GM12878 (cell line): Measurements from ENCODE around the gene TIGD4. TPM values are rescaled to one million over a fixed set of nuclear protein-coding genes. Genes with fewer than 3 reads are reported as not detected.

Experiments used
- ATAC-seq: fragments of 200-7000 bp; cut with Tn5 transposase; 3 replicates; pipeline ENCODE4 v1.9.1; 2020; ENCODE audit warnings: mild to moderate bottlenecking, moderate library complexity
- BruUV-seq: library from RNA; stranded (reverse); fragments of 400-500 nt; replicated peaks from 2 replicates; lab custom pipeline; 2021; lab: Mats Ljungman, UMichigan
- CTCF ChIA-PET: fragments of 300-600 bp; sonication (Branson Sonifier 250); formaldehyde crosslinking; extraction: SDS; loops from one replicate; lab custom pipeline; 2021; ENCODE audit warnings: inconsistent platforms; lab: Yijun Ruan, JAX
- POLR2A ChIA-PET: fragments of 350-600 bp; formaldehyde crosslinking; extraction: SDS; loops from one replicate; lab custom pipeline; 2021; ENCODE audit warnings: inconsistent platforms; lab: Charles Lee
- RAD21 ChIA-PET: fragments of 300-600 bp; sonication (Branson Sonifier 250); formaldehyde crosslinking; loops from one replicate; lab custom pipeline; 2023; ENCODE audit warnings: antibody characterized with exemption; ENCODE audit not compliant: unreplicated experiment; lab: Charles Lee
- SMC1A ChIA-PET: fragments of 300-600 bp; sonication (Branson Sonifier 250); formaldehyde crosslinking; loops from one replicate; lab custom pipeline; 2023; ENCODE audit not compliant: unreplicated experiment, uncharacterized antibody; lab: Charles Lee
- DNase-seq: peaks from one replicate; pipeline ENCODE4 v3.0.0-alpha.2; 2011; ENCODE audit warnings: low read depth, low spot score
- FAIRE-seq: peaks from 3 replicates; lab custom pipeline; 2011; peaks lifted over from hg19 to GRCh38; lab: Jason Lieb, UNC
- H2AFZ ChIP-seq: 2 replicates; pipeline ENCODE4 v1.6.0; 2011; ENCODE audit warnings: low read depth, low read length, control low read depth; ENCODE audit not compliant: control insufficient read depth
- H3K27ac ChIP-seq: 2 replicates; pipeline ENCODE4 v1.5.1; 2011; ENCODE audit warnings: control low read depth; ENCODE audit not compliant: control insufficient read depth, insufficient read depth
- H3K27me3 ChIP-seq, 2 experiments: replicated peaks in 1 of 2; 2 replicates each; pipeline versions ENCODE4 v1.6.0 to v1.6.1; 2011; ENCODE audit warnings: low read length in 1 of 2; ENCODE audit not compliant: control insufficient read depth in 2 of 2, insufficient read depth in 2 of 2
- H3K36me3 ChIP-seq, 2 experiments: 2 replicates each; pipeline ENCODE4 v1.5.1; 2011; ENCODE audit warnings: low read length in 1 of 2; ENCODE audit not compliant: control insufficient read depth in 2 of 2, insufficient read depth in 2 of 2
- H3K4me1 ChIP-seq: 2 replicates; pipeline ENCODE4 v1.6.1; 2011; ENCODE audit warnings: mild to moderate bottlenecking, low read length, moderate library complexity, mixed read lengths; ENCODE audit not compliant: control insufficient read depth, insufficient read depth
- H3K4me2 ChIP-seq: 2 replicates; pipeline ENCODE4 v1.6.0; 2011; ENCODE audit warnings: control low read depth; ENCODE audit not compliant: control insufficient read depth, insufficient read depth
- H3K4me3 ChIP-seq: fragments of 200-600 bp; sonication (generic); 2 replicates; pipeline ENCODE4 v1.5.1; 2016
- H3K79me2 ChIP-seq: 2 replicates; pipeline ENCODE4 v1.6.0; 2011; ENCODE audit warnings: low read length; ENCODE audit not compliant: control insufficient read depth, insufficient read depth
- H3K9ac ChIP-seq: 2 replicates; pipeline ENCODE4 v1.8.0; 2011; ENCODE audit warnings: low read length, control low read depth, mixed read lengths; ENCODE audit not compliant: control insufficient read depth, insufficient read depth
- H3K9me3 ChIP-seq: replicated peaks from 3 replicates; pipeline ENCODE4 v1.5.1; 2011; ENCODE audit warnings: mild to moderate bottlenecking, low read length; ENCODE audit not compliant: control insufficient read depth, insufficient read depth
- H4K20me1 ChIP-seq: 2 replicates; pipeline ENCODE4 v1.6.0; 2011; ENCODE audit not compliant: control insufficient read depth, insufficient read depth
- ASH2L ChIP-seq: fragments of 300-600, 200-600 bp; sonication (generic); IDR thresholded peaks from 2 replicates; pipeline ENCODE4 v1.6.1; 2017; ENCODE audit warnings: low read depth, mild to moderate bottlenecking, borderline replicate concordance
- ATF3 ChIP-seq: IDR thresholded peaks from 2 replicates; pipeline ENCODE4 v1.6.1; 2011; ENCODE audit warnings: low read depth, mild to moderate bottlenecking, low read length, moderate library complexity, borderline replicate concordance; ENCODE audit errors: extremely low read depth
- BCL11A ChIP-seq: IDR thresholded peaks from 2 replicates; pipeline ENCODE4 v1.6.1; 2011; ENCODE audit warnings: low read depth, low read length
- CEBPB ChIP-seq, 2 experiments: fragments of 150-350 bp in 1 of 2; IDR thresholded peaks; 2 replicates each; pipeline ENCODE4 v1.6.1; 2012 to 2014; ENCODE audit warnings: low read depth in 2 of 2, low read length in 2 of 2, borderline replicate concordance in 1 of 2, inconsistent platforms in 1 of 2
- CHD2 ChIP-seq: IDR thresholded peaks from 2 replicates; pipeline ENCODE4 v1.6.1; 2011; ENCODE audit warnings: low read depth, low read length, improper control_type of control experiment, borderline replicate concordance
- EGR1 ChIP-seq, 2 experiments: IDR thresholded peaks; 1 replicate in 1 of 2; 2 replicates in 1 of 2; pipeline ENCODE4 v1.6.1; 2011 to 2012; ENCODE audit warnings: low read depth in 2 of 2, low read length in 2 of 2, borderline replicate concordance in 1 of 2, mild to moderate bottlenecking in 1 of 2, moderate library complexity in 1 of 2
- EP300 ChIP-seq, 2 experiments: fragments of 150-350 bp in 1 of 2; IDR thresholded peaks; 2 replicates each; pipeline ENCODE4 v1.6.1; 2011 to 2012; ENCODE audit warnings: low read depth in 2 of 2, low read length in 2 of 2, borderline replicate concordance in 1 of 2, improper control_type of control experiment in 1 of 2, inconsistent platforms in 1 of 2; ENCODE audit not compliant: control insufficient read depth in 1 of 2
- HDAC6 ChIP-seq: fragments of 200-600 bp; sonication (generic); IDR thresholded peaks from one replicate; pipeline ENCODE4 v1.8.0; 2017; ENCODE audit warnings: antibody characterized with exemption; ENCODE audit not compliant: unreplicated experiment
- HDGF ChIP-seq: fragments of 450-650 bp; IDR thresholded peaks from 2 replicates; pipeline ENCODE4 v1.6.1; 2016; ENCODE audit warnings: antibody characterized with exemption
- MXI1 ChIP-seq: fragments of 150-350 bp; IDR thresholded peaks from 2 replicates; pipeline ENCODE4 v1.6.1; 2011; ENCODE audit warnings: low read depth, mild to moderate bottlenecking, inconsistent platforms, low read length, improper control_type of control experiment
- NFXL1 ChIP-seq: fragments of 450-650 bp; IDR thresholded peaks from 2 replicates; pipeline ENCODE4 v1.6.1; 2017; ENCODE audit warnings: antibody characterized with exemption, mild to moderate bottlenecking, borderline replicate concordance
- NR2C2 ChIP-seq: IDR thresholded peaks from 2 replicates; pipeline ENCODE4 v1.6.1; 2011; ENCODE audit warnings: borderline replicate concordance, low read depth; ENCODE audit not compliant: control insufficient read depth, insufficient read length
- SPI1 ChIP-seq: IDR thresholded peaks from 2 replicates; pipeline ENCODE4 v1.6.1; 2011; ENCODE audit warnings: low read depth, mild to moderate bottlenecking, low read length, moderate library complexity, borderline replicate concordance; ENCODE audit not compliant: insufficient read depth
- ZNF24 ChIP-seq: fragments of 450-650 bp; IDR thresholded peaks from 2 replicates; pipeline ENCODE4 v1.6.1; 2017; ENCODE audit warnings: antibody characterized with exemption, mild to moderate bottlenecking
- ZSCAN29 ChIP-seq: fragments of 450-650 bp; IDR thresholded peaks from 2 replicates; pipeline ENCODE4 v1.6.1; 2017; ENCODE audit warnings: mild to moderate bottlenecking, moderate library complexity
- WGBS: methylation state at CpG from one replicate; pipeline ENCODE4 v1.1.6; 2016; ENCODE audit warnings: low lambda C conversion rate; ENCODE audit not compliant: insufficient replicate concordance, insufficient coverage; ENCODE audit errors: missing lambda C conversion rate; 5-methylcytosine and 5-hydroxymethylcytosine counted together
- in situ Hi-C: fragments of 300-500 bp; cut with MboI; formaldehyde crosslinking; loops from 9 replicates; pipeline ENCODE4 v1.14.3; 2018; ENCODE audit warnings: mixed read lengths
- intact Hi-C: fragments of 100-400 bp; cut with micrococcal nuclease; formaldehyde crosslinking; loops from one replicate; pipeline ENCODE4 v1.14.2; 2022; ENCODE audit not compliant: unreplicated experiment
- polyA plus RNA-seq, 11 experiments: library from polyadenylated mRNA; depleted of rRNA in 4 of 11; unstranded in 6 of 11; stranded (reverse) in 5 of 11; fragments of >200 nt; fragmentation: Nextera tagmentation in 4 of 11; fragmentation: Illumina TruSeq in 1 of 11; extraction: Ambion mirVana in 4 of 11; extraction: Trizol in 1 of 11; gene quantifications; 1 replicate in 1 of 11; 2 replicates in 10 of 11; pipeline versions ENCODE4 v1.2.1 to v1.2.3, GENCODE V29; 2011 to 2016; ENCODE audit warnings: inconsistent platforms in 2 of 11, missing spikeins in 2 of 11, low read depth in 1 of 11
- total RNA-seq, 4 experiments: library from RNA; depleted of rRNA in 3 of 4; stranded (reverse); fragments of >200 nt in 3 of 4; fragmentation: Illumina TruSeq in 1 of 4; extraction: Trizol in 1 of 4; gene quantifications; 2 replicates each; pipeline versions ENCODE4 v1.2.1 to v1.2.3, GENCODE V29; 2013 to 2021
- TF ChIP-seq, protein P1 (sequence below): fragments of 450-650 bp; formaldehyde crosslinking; IDR thresholded peaks from 2 replicates; pipeline ENCODE4 v1.4.0; 2020; ENCODE audit warnings: mild to moderate bottlenecking, moderate library complexity
- TF ChIP-seq, protein P2 (sequence below): IDR thresholded peaks from 2 replicates; pipeline ENCODE4 v1.6.1; 2011; ENCODE audit warnings: mild to moderate bottlenecking, low read depth, low read length, moderate library complexity; ENCODE audit not compliant: insufficient replicate concordance

TIGD4 gene
- total and polyA plus RNA-seq, 10 of the 15 experiments (the other 5 are each of a cell fraction or from before 2014, with no cell fraction given), result 0.20 to 1.6 (median 0.48) TPM

DNA sequence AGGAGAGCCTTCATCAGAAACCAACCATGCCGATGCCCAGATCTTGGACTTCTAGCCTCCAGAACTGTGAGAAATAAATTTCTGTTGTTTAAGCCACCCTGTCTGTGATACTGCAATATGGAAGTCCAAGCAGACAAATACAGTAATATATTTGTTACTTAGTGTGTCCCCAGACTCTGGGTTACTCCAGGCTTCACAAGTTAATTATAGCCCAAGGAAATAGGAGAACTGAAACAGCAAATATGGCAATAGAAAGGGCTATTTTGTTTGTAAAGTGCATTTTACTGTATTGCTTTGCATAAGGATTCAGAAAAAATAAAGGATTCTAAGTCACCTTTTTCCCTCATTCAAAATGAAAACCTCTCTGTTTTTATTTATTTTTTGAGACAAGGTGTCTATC is 15.7 kb downstream of the TIGD4 start:
- no peaks in the 10 kb centered on the region for H3K36me3 ChIP-seq
- H3K4me1 ChIP-seq, result no peaks in the 10 kb centered on the region
- DNase-seq (no peak), ATAC-seq (no peak), FAIRE-seq (no peak)
- H3K4me3 ChIP-seq, result no peak overlapping the region
- no peak overlapping the region for H3K27ac ChIP-seq
- no peaks in the 10 kb centered on the region for H3K27me3 ChIP-seq
- ChIA-PET CTCF (no interaction called here), POLR2A (no interaction called here), SMC1A (interaction anchor here (1.1 kb wide), 1 partner anchor 11 kb away, joined by 3 read pairs; no protein-coding TSS in a partner anchor), RAD21 (no interaction called here)
- 95% methylated on average over 1 of the region's 1 CpG for WGBS
- H3K9ac ChIP-seq, result no peak overlapping the region
- BruUV-seq, result no TSS peak
- H3K4me2 ChIP-seq, result no peak overlapping the region
- intact Hi-C loops, result no loop called here
- no peaks in the 10 kb centered on the region for H3K9me3 ChIP-seq
- H4K20me1 ChIP-seq, result no peaks in the 10 kb centered on the region
- in situ Hi-C loops, result no loop called here
- no peaks in the 10 kb centered on the region for H3K79me2 ChIP-seq
- no peak overlapping the region for H2AFZ ChIP-seq
- TF ChIP-seq ZSCAN29 (no peak), ZNF24 (no peak), EGR1 (IDR thresholded peaks at IDR 0.05; ENCODE audit: borderline replicate concordance in 1 of 2, low read depth in 2 of 2, low read length in 2 of 2) (no peak), MXI1 (no peak), NFXL1 (no peak), ASH2L (no peak), ATF3 (no peak), CHD2 (no peak), BCL11A (no peak), HDAC6 (no peak), CEBPB (IDR thresholded peaks at IDR 0.05; ENCODE audit: borderline replicate concordance in 1 of 2, low read depth in 2 of 2, low read length in 2 of 2) (no peak), SPI1 (no peak; the same call in 1 of the 2 replicates), EP300 (IDR thresholded peaks at IDR 0.05; ENCODE audit: borderline replicate concordance in 1 of 2, control insufficient read depth in 1 of 2, low read depth in 2 of 2, low read length in 2 of 2) (no peak), NR2C2 (no peak), HDGF (no peak)
- TF ChIP-seq, protein P1, sequence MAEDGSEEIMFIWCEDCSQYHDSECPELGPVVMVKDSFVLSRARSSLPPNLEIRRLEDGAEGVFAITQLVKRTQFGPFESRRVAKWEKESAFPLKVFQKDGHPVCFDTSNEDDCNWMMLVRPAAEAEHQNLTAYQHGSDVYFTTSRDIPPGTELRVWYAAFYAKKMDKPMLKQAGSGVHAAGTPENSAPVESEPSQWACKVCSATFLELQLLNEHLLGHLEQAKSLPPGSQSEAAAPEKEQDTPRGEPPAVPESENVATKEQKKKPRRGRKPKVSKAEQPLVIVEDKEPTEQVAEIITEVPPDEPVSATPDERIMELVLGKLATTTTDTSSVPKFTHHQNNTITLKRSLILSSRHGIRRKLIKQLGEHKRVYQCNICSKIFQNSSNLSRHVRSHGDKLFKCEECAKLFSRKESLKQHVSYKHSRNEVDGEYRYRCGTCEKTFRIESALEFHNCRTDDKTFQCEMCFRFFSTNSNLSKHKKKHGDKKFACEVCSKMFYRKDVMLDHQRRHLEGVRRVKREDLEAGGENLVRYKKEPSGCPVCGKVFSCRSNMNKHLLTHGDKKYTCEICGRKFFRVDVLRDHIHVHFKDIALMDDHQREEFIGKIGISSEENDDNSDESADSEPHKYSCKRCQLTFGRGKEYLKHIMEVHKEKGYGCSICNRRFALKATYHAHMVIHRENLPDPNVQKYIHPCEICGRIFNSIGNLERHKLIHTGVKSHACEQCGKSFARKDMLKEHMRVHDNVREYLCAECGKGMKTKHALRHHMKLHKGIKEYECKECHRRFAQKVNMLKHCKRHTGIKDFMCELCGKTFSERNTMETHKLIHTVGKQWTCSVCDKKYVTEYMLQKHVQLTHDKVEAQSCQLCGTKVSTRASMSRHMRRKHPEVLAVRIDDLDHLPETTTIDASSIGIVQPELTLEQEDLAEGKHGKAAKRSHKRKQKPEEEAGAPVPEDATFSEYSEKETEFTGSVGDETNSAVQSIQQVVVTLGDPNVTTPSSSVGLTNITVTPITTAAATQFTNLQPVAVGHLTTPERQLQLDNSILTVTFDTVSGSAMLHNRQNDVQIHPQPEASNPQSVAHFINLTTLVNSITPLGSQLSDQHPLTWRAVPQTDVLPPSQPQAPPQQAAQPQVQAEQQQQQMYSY (CRISPR knock-in tag), result no peak
- TF ChIP-seq, protein P2, sequence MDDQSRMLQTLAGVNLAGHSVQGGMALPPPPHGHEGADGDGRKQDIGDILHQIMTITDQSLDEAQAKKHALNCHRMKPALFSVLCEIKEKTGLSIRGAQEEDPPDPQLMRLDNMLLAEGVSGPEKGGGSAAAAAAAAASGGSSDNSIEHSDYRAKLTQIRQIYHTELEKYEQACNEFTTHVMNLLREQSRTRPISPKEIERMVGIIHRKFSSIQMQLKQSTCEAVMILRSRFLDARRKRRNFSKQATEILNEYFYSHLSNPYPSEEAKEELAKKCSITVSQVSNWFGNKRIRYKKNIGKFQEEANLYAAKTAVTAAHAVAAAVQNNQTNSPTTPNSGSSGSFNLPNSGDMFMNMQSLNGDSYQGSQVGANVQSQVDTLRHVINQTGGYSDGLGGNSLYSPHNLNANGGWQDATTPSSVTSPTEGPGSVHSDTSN, result no peak
